GM12878 (cell line): ENCODE measurements around the gene PLS1.

ENCODE experiments used
- POLR2A ChIP-seq: IDR thresholded peaks from 2 replicates; pipeline ENCODE4 v1.6.1; 2011; ENCODE audit warnings: low read depth, mild to moderate bottlenecking, low read length
- TF ChIP-seq, protein P1 (sequence below), 3 experiments: IDR thresholded peaks in 2 of 3; conservative IDR thresholded peaks in 1 of 3; 2 replicates each; pipeline ENCODE4 v1.5.1; 2011; ENCODE audit warnings: low read depth in 3 of 3, low read length in 3 of 3, mild to moderate bottlenecking in 3 of 3, control low read depth in 2 of 3, moderate library complexity in 2 of 3, inconsistent platforms in 1 of 3, mixed read lengths in 1 of 3; ENCODE audit not compliant: control insufficient read depth in 2 of 3, insufficient read depth in 1 of 3; ENCODE audit errors: extremely low read depth in 1 of 3

DNA sequence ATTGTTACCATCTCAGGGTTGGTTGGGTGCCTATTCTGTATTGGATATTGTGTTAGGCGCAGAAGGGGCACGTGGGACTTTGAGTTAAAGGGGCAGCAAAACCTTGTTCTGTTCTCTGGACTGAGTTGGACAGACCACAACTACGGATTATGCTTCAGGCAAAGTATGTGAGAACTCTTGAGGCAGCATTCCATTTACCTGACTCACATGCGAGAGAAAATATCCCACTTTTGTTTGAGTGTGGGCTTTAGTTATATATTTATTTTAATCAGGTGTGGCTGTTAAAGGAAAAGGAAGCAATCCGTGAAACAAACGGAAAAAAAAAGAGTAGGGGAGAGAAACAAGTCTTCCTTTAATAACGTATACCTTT, 627 bp upstream of the PLS1 start:
- no peak for TF ChIP-seq POLR2A
- TF ChIP-seq, protein P1, sequence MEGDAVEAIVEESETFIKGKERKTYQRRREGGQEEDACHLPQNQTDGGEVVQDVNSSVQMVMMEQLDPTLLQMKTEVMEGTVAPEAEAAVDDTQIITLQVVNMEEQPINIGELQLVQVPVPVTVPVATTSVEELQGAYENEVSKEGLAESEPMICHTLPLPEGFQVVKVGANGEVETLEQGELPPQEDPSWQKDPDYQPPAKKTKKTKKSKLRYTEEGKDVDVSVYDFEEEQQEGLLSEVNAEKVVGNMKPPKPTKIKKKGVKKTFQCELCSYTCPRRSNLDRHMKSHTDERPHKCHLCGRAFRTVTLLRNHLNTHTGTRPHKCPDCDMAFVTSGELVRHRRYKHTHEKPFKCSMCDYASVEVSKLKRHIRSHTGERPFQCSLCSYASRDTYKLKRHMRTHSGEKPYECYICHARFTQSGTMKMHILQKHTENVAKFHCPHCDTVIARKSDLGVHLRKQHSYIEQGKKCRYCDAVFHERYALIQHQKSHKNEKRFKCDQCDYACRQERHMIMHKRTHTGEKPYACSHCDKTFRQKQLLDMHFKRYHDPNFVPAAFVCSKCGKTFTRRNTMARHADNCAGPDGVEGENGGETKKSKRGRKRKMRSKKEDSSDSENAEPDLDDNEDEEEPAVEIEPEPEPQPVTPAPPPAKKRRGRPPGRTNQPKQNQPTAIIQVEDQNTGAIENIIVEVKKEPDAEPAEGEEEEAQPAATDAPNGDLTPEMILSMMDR (IDR thresholded peaks at IDR 0.05 in 2 of 3, conservative IDR thresholded peaks at IDR 0.05 in 1 of 3; ENCODE audit: control insufficient read depth in 2 of 3, extremely low read depth in 1 of 3, insufficient read depth in 1 of 3, low read depth in 3 of 3, low read length in 3 of 3), result no peak
